ENCODE results near the gene NR2F2.

NR2F2 gene

DNA sequence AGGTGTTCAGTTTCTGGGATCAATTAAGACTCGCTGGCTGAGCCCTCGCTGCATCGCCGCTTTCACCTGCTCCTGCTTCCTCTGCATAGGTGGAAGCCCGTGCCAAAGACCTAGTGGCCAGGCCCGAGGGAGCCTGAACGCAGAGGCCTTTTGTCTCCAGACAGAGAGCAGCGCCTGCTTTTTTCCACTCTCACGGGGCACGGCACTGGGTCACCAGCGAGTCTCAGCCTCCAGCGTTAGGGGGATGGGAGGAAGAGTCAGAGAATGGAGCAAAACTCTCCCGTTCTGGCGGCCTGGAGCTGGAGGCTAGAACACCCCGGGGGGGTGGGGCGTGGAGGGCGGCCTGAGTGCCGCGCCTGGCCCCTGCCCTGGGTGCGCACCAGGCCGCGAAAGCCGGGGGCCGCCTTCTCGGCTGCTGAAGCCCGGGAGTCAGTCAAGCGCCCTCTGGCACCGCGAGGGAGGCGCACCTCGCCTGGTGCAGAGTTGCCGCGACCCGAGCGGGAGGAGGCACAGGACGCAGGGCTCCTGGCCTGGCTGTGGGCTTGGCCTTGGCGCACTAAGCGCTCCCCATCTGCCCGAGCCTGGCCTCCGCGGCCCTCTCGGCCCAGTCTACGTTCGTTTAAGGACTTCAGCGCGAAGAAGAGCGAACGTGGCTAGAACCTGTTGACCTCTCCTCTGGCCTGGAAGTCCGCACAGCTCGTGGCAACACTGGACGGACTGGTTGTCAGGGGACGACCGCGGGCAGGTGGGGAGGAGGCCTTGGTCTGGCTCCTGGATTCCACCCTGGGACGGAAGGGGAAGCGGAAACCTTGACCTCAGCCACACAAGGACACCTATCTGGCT is 21.5 kb downstream of the NR2F2 start:
- Histone ChIP-seq H3K4me3 (ENCODE audit: low read depth, low read length) (no peak overlapping the region), H3K27ac (ENCODE audit: low read depth, low read length) (no peak overlapping the region), H3K9me3 (ENCODE audit: control insufficient read depth, insufficient read depth, low read length) (no peaks in the 10 kb centered on the region), H3K4me1 (ENCODE audit: control insufficient read depth, insufficient read depth, low read length) (peaks cover 48% of the 10 kb centered on the region), H3K9ac (ENCODE audit: low read depth, low read length) (no peak overlapping the region), H3K27me3 (ENCODE audit: control insufficient read depth, insufficient read depth, low read length) (peaks cover 100% of the 10 kb centered on the region), H3K36me3 (ENCODE audit: control insufficient read depth, insufficient read depth, low read length) (no peaks in the 10 kb centered on the region)

- H3K4me3 ChIP-seq (ENCODE audit: low read depth, low read length), result no peak overlapping the region
- no peaks in the 10 kb centered on the region for H3K9me3 ChIP-seq (ENCODE audit: control insufficient read depth, insufficient read depth, low read length)
- H3K9ac ChIP-seq (ENCODE audit: low read depth, low read length), result no peak overlapping the region
- H3K4me1 ChIP-seq (ENCODE audit: control insufficient read depth, insufficient read depth, low read length), result peaks cover 40% of the 10 kb centered on the region
- no peak overlapping the region for H3K27ac ChIP-seq (ENCODE audit: low read depth, low read length)
- no peaks in the 10 kb centered on the region for H3K36me3 ChIP-seq (ENCODE audit: control insufficient read depth, insufficient read depth, low read length)
- H3K27me3 ChIP-seq (ENCODE audit: control insufficient read depth, insufficient read depth, low read length), result peaks cover 100% of the 10 kb centered on the region
These were observed 22.3 kb downstream of the NR2F2 start for GRCh38 chr15:96352604-96353405.

DNA sequence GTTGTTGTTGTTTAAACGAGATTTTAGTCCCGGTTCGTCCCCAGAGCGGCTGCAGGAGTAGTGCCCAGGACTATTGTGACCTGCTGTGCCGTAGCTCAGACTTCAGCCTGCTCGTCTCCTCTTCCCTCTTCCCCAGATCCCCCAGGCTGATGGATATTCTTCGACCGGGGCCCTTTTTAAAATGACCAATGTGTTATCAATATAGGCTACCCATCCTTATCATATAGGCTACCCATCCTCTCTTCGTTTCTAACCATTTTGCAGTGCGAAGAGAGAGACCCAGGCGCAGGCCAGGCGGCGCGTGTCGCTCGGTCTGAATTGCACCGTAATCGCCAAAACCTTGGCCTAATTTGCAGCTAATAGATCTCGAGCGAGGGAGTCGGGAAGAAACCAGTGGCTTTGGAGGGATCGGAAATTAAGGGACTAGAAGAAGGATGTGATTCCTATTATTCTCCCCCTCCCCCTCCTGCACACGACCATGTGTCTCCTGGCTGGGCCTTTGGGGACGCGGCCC is 23.0 kb downstream of the NR2F2 start:
- peaks cover 40% of the 10 kb centered on the region for H3K4me1 ChIP-seq (ENCODE audit: control insufficient read depth, insufficient read depth, low read length)
- H3K36me3 ChIP-seq (ENCODE audit: control insufficient read depth, insufficient read depth, low read length), result no peaks in the 10 kb centered on the region
- H3K4me3 ChIP-seq (ENCODE audit: low read depth, low read length), result peak overlapping the region; percentile 33
- peaks cover 100% of the 10 kb centered on the region for H3K27me3 ChIP-seq (ENCODE audit: control insufficient read depth, insufficient read depth, low read length)
- H3K9ac ChIP-seq (ENCODE audit: low read depth, low read length), result no peak overlapping the region
- H3K9me3 ChIP-seq (ENCODE audit: control insufficient read depth, insufficient read depth, low read length), result no peaks in the 10 kb centered on the region
- H3K27ac ChIP-seq (ENCODE audit: low read depth, low read length), result no peak overlapping the region

GRCh38 chr15:96353930-96354730 is 23.6 kb downstream of the NR2F2 start:
- no peak overlapping the region for H3K27ac ChIP-seq (ENCODE audit: low read depth, low read length)
- H3K9ac ChIP-seq (ENCODE audit: low read depth, low read length), result no peak overlapping the region
- H3K4me1 ChIP-seq (ENCODE audit: control insufficient read depth, insufficient read depth, low read length), result peaks cover 36% of the 10 kb centered on the region
- peaks cover 100% of the 10 kb centered on the region for H3K27me3 ChIP-seq (ENCODE audit: control insufficient read depth, insufficient read depth, low read length)
- H3K4me3 ChIP-seq (ENCODE audit: low read depth, low read length), result peak overlapping the region; percentile 33
- H3K36me3 ChIP-seq (ENCODE audit: control insufficient read depth, insufficient read depth, low read length), result no peaks in the 10 kb centered on the region
- H3K9me3 ChIP-seq (ENCODE audit: control insufficient read depth, insufficient read depth, low read length), result no peaks in the 10 kb centered on the region

DNA sequence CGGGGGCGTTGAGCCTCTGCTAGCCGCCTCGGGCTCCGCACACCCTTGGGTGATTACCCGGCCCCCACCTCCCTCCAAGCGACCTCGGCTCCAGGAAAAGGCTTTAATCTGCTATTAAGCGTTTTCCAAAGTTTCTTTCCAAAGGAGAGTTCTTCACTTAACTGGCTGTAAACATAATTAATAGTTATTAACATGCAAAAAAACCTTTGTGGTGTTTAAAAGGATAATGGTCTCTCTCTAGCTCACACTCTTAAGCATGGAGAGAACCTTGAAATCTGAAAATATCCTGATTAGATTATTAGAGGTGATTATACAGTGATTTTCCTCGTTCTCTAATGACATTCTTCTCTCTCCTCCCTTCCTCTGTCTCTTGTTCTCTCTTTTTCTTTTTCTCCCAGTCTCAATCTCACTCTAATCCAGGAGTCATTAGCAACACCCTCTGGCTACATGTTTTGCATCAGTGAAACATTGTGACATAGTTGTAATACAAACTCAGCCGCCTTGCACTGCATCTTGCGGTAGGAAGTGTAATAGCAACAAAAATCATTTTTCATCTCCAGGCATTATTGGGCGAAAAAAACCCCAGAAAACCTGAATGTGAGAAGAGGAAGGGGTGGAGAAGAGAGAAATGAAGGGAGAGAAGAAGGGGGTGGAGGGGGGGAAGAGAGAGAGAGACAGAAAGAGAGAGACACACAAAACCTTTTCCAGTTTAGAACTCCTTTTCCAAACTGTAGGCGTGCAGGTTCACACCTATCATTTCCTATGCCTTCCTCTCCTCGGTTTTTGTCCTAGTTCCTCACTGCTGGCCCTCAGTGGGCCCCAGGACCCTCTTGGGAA is 24.4 kb downstream of the NR2F2 start:
- Histone ChIP-seq H3K27ac (ENCODE audit: low read depth, low read length) (no peak overlapping the region), H3K4me3 (ENCODE audit: low read depth, low read length) (peak overlapping the region; percentile 33; the same call in 1 of the 2 replicates), H3K9ac (ENCODE audit: low read depth, low read length) (no peak overlapping the region)

GRCh38 chr15:96355568-96356187 is 25.2 kb downstream of the NR2F2 start:
- Histone ChIP-seq H3K4me1 (ENCODE audit: control insufficient read depth, insufficient read depth, low read length) (peaks cover 32% of the 10 kb centered on the region), H3K27me3 (ENCODE audit: control insufficient read depth, insufficient read depth, low read length) (peaks cover 100% of the 10 kb centered on the region), H3K27ac (ENCODE audit: low read depth, low read length) (no peak overlapping the region), H3K4me3 (ENCODE audit: low read depth, low read length) (no peak overlapping the region), H3K36me3 (ENCODE audit: control insufficient read depth, insufficient read depth, low read length) (no peaks in the 10 kb centered on the region), H3K9ac (ENCODE audit: low read depth, low read length) (no peak overlapping the region), H3K9me3 (ENCODE audit: control insufficient read depth, insufficient read depth, low read length) (no peaks in the 10 kb centered on the region)

More for the DNA sequence above, 24.4 kb downstream of the NR2F2 start:
- H3K27me3 ChIP-seq (ENCODE audit: control insufficient read depth, insufficient read depth, low read length), result peaks cover 100% of the 10 kb centered on the region
- H3K36me3 ChIP-seq (ENCODE audit: control insufficient read depth, insufficient read depth, low read length), result no peaks in the 10 kb centered on the region
- no peaks in the 10 kb centered on the region for H3K9me3 ChIP-seq (ENCODE audit: control insufficient read depth, insufficient read depth, low read length)
- H3K4me1 ChIP-seq (ENCODE audit: control insufficient read depth, insufficient read depth, low read length), result peaks cover 36% of the 10 kb centered on the region

DNA sequence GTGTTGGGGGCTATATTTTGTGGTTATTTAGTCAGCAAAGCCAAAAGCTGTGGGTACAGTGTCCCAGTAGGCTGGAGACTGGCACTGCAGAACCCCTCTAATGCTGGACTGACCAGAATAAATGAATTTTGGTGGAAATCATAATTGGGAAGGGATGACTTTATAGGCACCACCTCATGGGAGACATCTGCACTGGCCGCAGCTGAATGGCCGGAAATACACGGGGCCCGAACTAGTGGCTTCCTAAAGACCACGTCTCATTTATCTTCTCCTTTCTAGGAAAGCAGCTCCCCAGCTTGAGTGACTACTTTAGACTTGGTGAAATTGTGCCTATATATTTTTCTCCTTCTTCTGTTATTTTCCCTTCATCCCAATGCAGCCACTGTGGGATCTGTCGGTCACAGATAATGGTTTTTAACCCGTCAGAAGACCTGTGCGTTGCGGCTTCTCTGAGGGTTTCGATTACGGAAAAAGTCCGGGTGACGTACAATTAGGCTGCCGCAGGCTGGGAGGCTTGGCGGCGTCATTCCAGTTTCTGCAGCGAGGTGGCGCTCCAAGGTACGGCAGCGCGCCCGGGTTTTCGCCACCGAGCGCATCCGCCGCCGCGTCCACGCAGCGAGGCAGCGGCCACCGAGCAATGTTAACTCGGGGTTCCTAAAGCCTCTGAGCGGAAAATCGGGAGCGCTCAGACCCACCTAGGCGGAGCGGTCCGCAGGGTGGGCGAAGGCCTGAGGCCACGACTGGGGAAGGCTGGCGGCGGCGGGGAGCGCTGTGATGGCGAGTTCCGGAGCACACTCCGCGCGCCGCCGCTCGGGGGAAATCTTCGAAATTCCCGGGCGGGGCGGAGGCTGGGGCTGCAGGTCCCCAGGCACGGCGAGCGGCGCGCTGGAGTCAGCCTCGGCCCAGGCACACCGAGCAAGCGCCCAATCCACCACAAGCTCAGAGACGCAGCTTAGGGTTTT is 26.3 kb downstream of the NR2F2 start:
- Histone ChIP-seq H3K9me3 (ENCODE audit: control insufficient read depth, insufficient read depth, low read length) (no peaks in the 10 kb centered on the region), H3K9ac (ENCODE audit: low read depth, low read length) (no peak overlapping the region), H3K27me3 (ENCODE audit: control insufficient read depth, insufficient read depth, low read length) (peaks cover 100% of the 10 kb centered on the region), H3K36me3 (ENCODE audit: control insufficient read depth, insufficient read depth, low read length) (no peaks in the 10 kb centered on the region), H3K4me3 (ENCODE audit: low read depth, low read length) (peak overlapping the region; percentile 59), H3K27ac (ENCODE audit: low read depth, low read length) (no peak overlapping the region), H3K4me1 (ENCODE audit: control insufficient read depth, insufficient read depth, low read length) (peaks cover 28% of the 10 kb centered on the region)

- Histone ChIP-seq H3K9me3 (ENCODE audit: control insufficient read depth, insufficient read depth, low read length) (no peaks in the 10 kb centered on the region), H3K4me1 (ENCODE audit: control insufficient read depth, insufficient read depth, low read length) (peaks cover 30% of the 10 kb centered on the region), H3K27me3 (ENCODE audit: control insufficient read depth, insufficient read depth, low read length) (peaks cover 100% of the 10 kb centered on the region), H3K9ac (ENCODE audit: low read depth, low read length) (no peak overlapping the region), H3K4me3 (ENCODE audit: low read depth, low read length) (no peak overlapping the region), H3K27ac (ENCODE audit: low read depth, low read length) (no peak overlapping the region), H3K36me3 (ENCODE audit: control insufficient read depth, insufficient read depth, low read length) (no peaks in the 10 kb centered on the region)
These were observed 27.7 kb downstream of the NR2F2 start for GRCh38 chr15:96358001-96358801.

Measured in HUES48 (cell line).